ENCODE measurements around the gene SEC16A. TPM values are rescaled to one million over a fixed set of nuclear protein-coding genes. Genes with fewer than 3 reads are reported as not detected.

Gene SEC16A
- total and polyA plus RNA-seq, 8 donors: 51.2 to 79.5 (median 61.3) TPM

GRCh38 chr9:136517012-136517743 is 34.3 kb upstream of the SEC16A start:
- no peak for DNase-seq
- intact Hi-C loops (cut with DNase I): no loop called here
- no peak overlapping the region for H3K4me3 ChIP-seq
- H3K4me1 ChIP-seq: peaks cover 10 to 37% of the 10 kb centered on the region in 2 donors
- no peak for ATAC-seq
- no peaks in the 10 kb centered on the region for H3K9me3 ChIP-seq
- TF ChIP-seq CTCF (IDR thresholded peaks at IDR 0.05): no peak
- no peak overlapping the region for H3K27ac ChIP-seq
- H3K27me3 ChIP-seq: no peaks in the 10 kb centered on the region
- H3K36me3 ChIP-seq: peaks cover 0 to 89% of the 10 kb centered on the region in 2 donors

- peaks cover 0 to 98% of the 10 kb centered on the region in 2 donors for H3K36me3 ChIP-seq
Observed at GRCh38 chr9:136516191-136516654, 33.4 kb upstream of the SEC16A start.

GRCh38 chr9:136515276-136515675 is 32.4 kb upstream of the SEC16A start:
- DNase-seq: no peak
- no peak overlapping the region for H3K4me3 ChIP-seq
- ATAC-seq: no peak
- TF ChIP-seq CTCF (IDR thresholded peaks at IDR 0.05): no peak
- peaks cover 3 to 29% of the 10 kb centered on the region in 2 donors for H3K4me1 ChIP-seq
- peaks cover 0 to 100% of the 10 kb centered on the region in 2 donors for H3K36me3 ChIP-seq
- no peaks in the 10 kb centered on the region for H3K9me3 ChIP-seq
- H3K27me3 ChIP-seq: no peaks in the 10 kb centered on the region
- intact Hi-C loops (cut with DNase I): no loop called here
- H3K27ac ChIP-seq: no peak overlapping the region

More at GRCh38 chr9:136516191-136516654, 33.4 kb upstream of the SEC16A start:
- no peak for ATAC-seq
- Histone ChIP-seq H3K9me3 (no peaks in the 10 kb centered on the region), H3K4me3 (no peak overlapping the region), H3K4me1 (peaks cover 3 to 31% of the 10 kb centered on the region in 2 donors), H3K27me3 (no peaks in the 10 kb centered on the region), H3K27ac (no peak overlapping the region)
- intact Hi-C loops (cut with DNase I): no loop called here
- no peak for TF ChIP-seq CTCF (IDR thresholded peaks at IDR 0.05)
- DNase-seq: no peak

- ATAC-seq: no peak
- intact Hi-C loops (cut with DNase I): no loop called here
- H3K36me3 ChIP-seq: peaks cover 0 to 100% of the 10 kb centered on the region in 2 donors
Observed at GRCh38 chr9:136514022-136514714, 31.3 kb upstream of the SEC16A start.

More at GRCh38 chr9:136514022-136514714, 31.3 kb upstream of the SEC16A start:
- TF ChIP-seq CTCF (IDR thresholded peaks at IDR 0.05): no peak
- H3K27me3 ChIP-seq: no peaks in the 10 kb centered on the region
- DNase-seq: no peak
- H3K4me3 ChIP-seq: no peak overlapping the region
- no peaks in the 10 kb centered on the region for H3K9me3 ChIP-seq
- peaks cover 0 to 30% of the 10 kb centered on the region in 2 donors for H3K4me1 ChIP-seq
- peak overlapping the region in 1 of 2 donors; percentile 45 for H3K27ac ChIP-seq

All from left lung (tissue), 10 donors.